PC-9 (cell line): Measurements from ENCODE around the gene SOD3. TPM values are rescaled to one million over a fixed set of nuclear protein-coding genes. Genes with fewer than 3 reads are reported as not detected.

Experiments
- BruUV-seq: library from RNA; stranded (reverse); fragments of 400-500 nt; replicated peaks from 2 replicates; lab custom pipeline; 2021; lab: Mats Ljungman, UMichigan
- CTCF ChIA-PET: fragments of 300-600 bp; sonication (Branson Sonifier 250); formaldehyde crosslinking; loops from one replicate; lab custom pipeline; 2022; ENCODE audit warnings: antibody characterized with exemption; lab: Charles Lee
- POLR2A ChIA-PET: fragments of 300-600 bp; sonication (Branson Sonifier 250); formaldehyde crosslinking; loops from one replicate; lab custom pipeline; 2022; ENCODE audit warnings: antibody characterized with exemption; ENCODE audit not compliant: unreplicated experiment; lab: Charles Lee
- DNase-seq, 2 experiments: peaks; one replicate each; pipeline versions ENCODE4 v3.0.0 to v3.0.0-alpha.2; 2015 to 2022; ENCODE audit warnings: mixed read lengths in 1 of 2
- H2AFZ ChIP-seq: fragments of 200-600 bp; sonication (generic); 2 replicates; pipeline ENCODE4 v1.8.1; 2017; ENCODE audit warnings: antibody characterized with exemption
- H3F3A ChIP-seq: fragments of 200-600 bp; sonication (generic); 2 replicates; pipeline ENCODE4 v1.8.1; 2017; ENCODE audit warnings: antibody characterized with exemption, mild to moderate bottlenecking, low read depth; ENCODE audit not compliant: insufficient read depth
- H3K27ac ChIP-seq: fragments of 200-600 bp; sonication (generic); 2 replicates; pipeline ENCODE4 v1.6.1; 2016; ENCODE audit warnings: mixed run types
- H3K27me3 ChIP-seq: fragments of 200-600 bp; sonication (generic); 2 replicates; pipeline ENCODE4 v1.6.1; 2016; ENCODE audit warnings: low read depth, mixed run types; ENCODE audit not compliant: insufficient read depth
- H3K36me3 ChIP-seq: fragments of 200-600 bp; sonication (generic); 2 replicates; pipeline ENCODE4 v1.6.1; 2016; ENCODE audit warnings: low read depth, mixed run types
- H3K4me1 ChIP-seq: fragments of 200-600 bp; sonication (generic); replicated peaks from 2 replicates; pipeline ENCODE4 v1.6.1; 2016; ENCODE audit warnings: mixed run types; ENCODE audit not compliant: insufficient read depth
- H3K4me2 ChIP-seq: fragments of 200-600 bp; sonication (generic); 2 replicates; pipeline ENCODE4 v1.6.1; 2017; ENCODE audit warnings: mixed run types
- H3K4me3 ChIP-seq: fragments of 200-600 bp; sonication (generic); 2 replicates; pipeline ENCODE4 v1.6.1; 2016; ENCODE audit warnings: mixed run types
- H3K79me2 ChIP-seq: fragments of 200-600 bp; sonication (generic); 2 replicates; pipeline ENCODE4 v1.6.1; 2017; ENCODE audit warnings: low read depth, mixed run types
- H3K9me2 ChIP-seq: fragments of 200-600 bp; sonication (generic); 2 replicates; pipeline ENCODE4 v1.8.1; 2017; ENCODE audit warnings: mild to moderate bottlenecking; ENCODE audit not compliant: insufficient read depth
- H3K9me3 ChIP-seq: fragments of 200-600 bp; sonication (generic); 2 replicates; pipeline ENCODE4 v1.8.1; 2016; ENCODE audit warnings: low read depth; ENCODE audit not compliant: insufficient read depth
- H4K20me1 ChIP-seq: fragments of 200-600 bp; sonication (generic); 2 replicates; pipeline ENCODE4 v1.8.1; 2017; ENCODE audit not compliant: insufficient read depth
- EZH2 ChIP-seq: fragments of 200-600 bp; sonication (generic); IDR thresholded peaks from 2 replicates; pipeline ENCODE4 v1.8.0; 2017; ENCODE audit warnings: antibody characterized with exemption, low read depth
- intact Hi-C: fragments of 100-400 bp; cut with micrococcal nuclease; formaldehyde crosslinking; loops from one replicate; pipeline ENCODE4 v1.10.0; 2022; ENCODE audit not compliant: unreplicated experiment
- total RNA-seq: library from RNA; stranded (reverse); gene quantifications from 2 replicates; pipeline ENCODE4 v1.2.3, GENCODE V29; 2021
- TF ChIP-seq, protein P1 (sequence below): fragments of 200-600 bp; sonication (generic); conservative IDR thresholded peaks from 2 replicates; pipeline ENCODE4 v1.6.1; 2017; ENCODE audit warnings: mixed run types, antibody characterized with exemption, mild to moderate bottlenecking, moderate library complexity

SOD3 gene
- total RNA-seq, 1 experiment from 2014 or later = 6.3 TPM

DNA sequence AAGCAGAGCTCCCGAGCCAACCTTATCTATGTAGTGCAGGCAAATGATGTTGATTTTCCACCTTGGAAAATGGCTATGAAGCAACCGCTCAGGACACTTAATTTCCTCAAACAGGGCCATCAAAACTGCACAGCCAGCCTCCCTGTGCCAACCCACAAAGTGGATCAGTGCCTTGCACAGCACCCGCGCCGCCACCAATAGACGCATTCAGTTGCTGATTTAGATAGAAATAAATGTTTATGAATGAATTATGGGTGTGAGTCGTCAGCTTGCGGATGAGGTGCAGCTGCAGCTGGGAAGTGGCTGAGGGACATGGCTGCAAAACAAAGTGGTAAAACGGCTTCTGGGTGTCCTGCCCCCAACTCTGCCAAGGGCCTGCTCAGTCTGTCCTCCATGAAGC is 47.0 kb downstream of the SOD3 start:
- H3K4me1 ChIP-seq = peaks cover 11% of the 10 kb centered on the region
- peaks cover 2% of the 10 kb centered on the region; the same call in 1 of the 2 replicates for H3K9me3 ChIP-seq
- no peak for DNase-seq
- H3K27me3 ChIP-seq = no peaks in the 10 kb centered on the region
- no peaks in the 10 kb centered on the region for H3K79me2 ChIP-seq
- H4K20me1 ChIP-seq = no peaks in the 10 kb centered on the region
- H3K36me3 ChIP-seq = no peaks in the 10 kb centered on the region
- ChIA-PET CTCF (no interaction called here), POLR2A (no interaction called here)
- H3K4me3 ChIP-seq = no peak overlapping the region
- peaks cover 18% of the 10 kb centered on the region; the same call in 1 of the 2 replicates for H3F3A ChIP-seq
- TF ChIP-seq, protein P1, sequence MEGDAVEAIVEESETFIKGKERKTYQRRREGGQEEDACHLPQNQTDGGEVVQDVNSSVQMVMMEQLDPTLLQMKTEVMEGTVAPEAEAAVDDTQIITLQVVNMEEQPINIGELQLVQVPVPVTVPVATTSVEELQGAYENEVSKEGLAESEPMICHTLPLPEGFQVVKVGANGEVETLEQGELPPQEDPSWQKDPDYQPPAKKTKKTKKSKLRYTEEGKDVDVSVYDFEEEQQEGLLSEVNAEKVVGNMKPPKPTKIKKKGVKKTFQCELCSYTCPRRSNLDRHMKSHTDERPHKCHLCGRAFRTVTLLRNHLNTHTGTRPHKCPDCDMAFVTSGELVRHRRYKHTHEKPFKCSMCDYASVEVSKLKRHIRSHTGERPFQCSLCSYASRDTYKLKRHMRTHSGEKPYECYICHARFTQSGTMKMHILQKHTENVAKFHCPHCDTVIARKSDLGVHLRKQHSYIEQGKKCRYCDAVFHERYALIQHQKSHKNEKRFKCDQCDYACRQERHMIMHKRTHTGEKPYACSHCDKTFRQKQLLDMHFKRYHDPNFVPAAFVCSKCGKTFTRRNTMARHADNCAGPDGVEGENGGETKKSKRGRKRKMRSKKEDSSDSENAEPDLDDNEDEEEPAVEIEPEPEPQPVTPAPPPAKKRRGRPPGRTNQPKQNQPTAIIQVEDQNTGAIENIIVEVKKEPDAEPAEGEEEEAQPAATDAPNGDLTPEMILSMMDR = no peak
- TF ChIP-seq EZH2 = no peak
- H3K9me2 ChIP-seq = no peaks in the 10 kb centered on the region
- H3K4me2 ChIP-seq = no peak overlapping the region
- BruUV-seq = no TSS peak
- intact Hi-C loops = no loop called here
- no peak overlapping the region for H3K27ac ChIP-seq
- H2AFZ ChIP-seq = no peak overlapping the region

DNA sequence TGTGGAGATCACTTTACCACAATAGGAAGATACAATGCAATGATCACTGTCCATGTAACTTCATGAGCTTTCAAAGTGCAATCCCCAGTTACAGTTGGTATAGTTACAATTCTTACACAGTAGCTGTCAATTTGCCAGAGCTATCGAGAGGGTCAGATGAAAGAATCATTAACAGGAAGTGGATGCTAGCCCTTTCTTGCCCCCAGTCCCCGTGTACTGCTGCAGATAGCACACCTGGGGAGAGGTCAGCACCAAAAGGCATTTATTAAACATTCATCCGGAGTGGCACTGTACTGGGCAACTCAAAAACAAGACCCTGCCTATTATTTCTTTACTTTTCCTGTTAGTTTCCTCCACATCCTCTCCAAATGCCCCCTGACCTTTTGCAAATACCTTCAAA is 47.7 kb downstream of the SOD3 start:
- CTCF ChIA-PET = no interaction called here

DNA sequence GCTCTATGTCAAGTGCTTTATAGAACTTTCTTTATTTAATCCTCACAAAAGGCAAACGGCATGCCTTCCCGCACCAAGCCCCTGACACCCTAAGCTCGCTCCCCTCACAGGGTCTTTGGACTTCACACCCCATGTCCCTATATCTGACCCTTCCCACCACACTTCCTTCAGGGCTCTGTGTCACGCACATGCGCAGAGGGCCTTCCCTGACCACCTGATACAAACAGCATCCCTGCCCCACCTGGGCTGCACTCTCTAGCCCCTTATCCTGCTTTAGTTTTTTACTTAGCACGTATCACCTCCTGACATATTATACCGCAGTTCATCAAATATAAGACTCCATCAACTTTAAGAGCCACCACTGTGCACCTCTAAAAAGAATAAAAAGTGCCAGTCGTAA is 49.8 kb downstream of the SOD3 start:
- Histone ChIP-seq H3K79me2 (no peaks in the 10 kb centered on the region), H3K9me2 (no peaks in the 10 kb centered on the region), H3F3A (peaks cover 16% of the 10 kb centered on the region; the same call in 1 of the 2 replicates), H3K4me2 (no peak overlapping the region), H4K20me1 (no peaks in the 10 kb centered on the region), H3K27ac (no peak overlapping the region), H3K9me3 (no peaks in the 10 kb centered on the region; the same call in 1 of the 2 replicates), H3K36me3 (no peaks in the 10 kb centered on the region), H3K4me1 (peaks cover 11% of the 10 kb centered on the region), H3K27me3 (no peaks in the 10 kb centered on the region), H3K4me3 (no peak overlapping the region), H2AFZ (no peak overlapping the region)
- TF ChIP-seq EZH2 = no peak
- TF ChIP-seq, protein P1 = no peak
- ChIA-PET CTCF (no interaction called here), POLR2A (no interaction called here)
- no peak for DNase-seq
- intact Hi-C loops = no loop called here
- no TSS peak for BruUV-seq

More for the DNA sequence above, 47.7 kb downstream of the SOD3 start:
- no TSS peak for BruUV-seq
- no peak overlapping the region for H2AFZ ChIP-seq
- H3K36me3 ChIP-seq = no peaks in the 10 kb centered on the region
- DNase-seq = no peak
- no peaks in the 10 kb centered on the region for H3K79me2 ChIP-seq
- H3K27ac ChIP-seq = no peak overlapping the region
- no peaks in the 10 kb centered on the region for H3K9me2 ChIP-seq
- H3F3A ChIP-seq = peaks cover 18% of the 10 kb centered on the region; the same call in 1 of the 2 replicates
- H3K4me2 ChIP-seq = no peak overlapping the region
- H3K27me3 ChIP-seq = no peaks in the 10 kb centered on the region
- H4K20me1 ChIP-seq = no peaks in the 10 kb centered on the region
- H3K9me3 ChIP-seq = peaks cover 2% of the 10 kb centered on the region; the same call in 1 of the 2 replicates
- intact Hi-C loops = no loop called here
- TF ChIP-seq, protein P1 = no peak
- no peak for TF ChIP-seq EZH2
- H3K4me1 ChIP-seq = peaks cover 11% of the 10 kb centered on the region
- H3K4me3 ChIP-seq = no peak overlapping the region
- POLR2A ChIA-PET = no interaction called here
